Neutrophil (primary cell): ENCODE results near the gene RAB25.
A peak's percentile ranks its signal among the peaks of the same experiment; 100 is the strongest.

Experiments used
- H3K27ac ChIP-seq: fragments of 200-600 bp; sonication (generic); 2 replicates; pipeline ENCODE4 v1.5.1; 2016; ENCODE audit warnings: mild to moderate bottlenecking, moderate library complexity
- H3K27me3 ChIP-seq: fragments of 200-600 bp; sonication (generic); 2 replicates; pipeline ENCODE4 v1.6.0; 2016; ENCODE audit warnings: mild to moderate bottlenecking
- H3K36me3 ChIP-seq: fragments of 200-600 bp; sonication (generic); 2 replicates; pipeline ENCODE4 v1.5.1; 2017
- H3K4me1 ChIP-seq, 2 experiments: fragments of 200-600 bp in 1 of 2; sonication (generic) in 1 of 2; 1 replicate in 1 of 2; 2 replicates in 1 of 2; pipeline versions ENCODE4 v1.5.1 to v1.6.1; 2013 to 2016; ENCODE audit warnings: low read depth in 1 of 2, low read length in 1 of 2, mild to moderate bottlenecking in 1 of 2, moderate library complexity in 1 of 2; ENCODE audit not compliant: control insufficient read depth in 1 of 2, insufficient read depth in 1 of 2
- H3K4me3 ChIP-seq, 2 experiments: fragments of 200-600 bp in 1 of 2; sonication (generic) in 1 of 2; 1 replicate in 1 of 2; 2 replicates in 1 of 2; pipeline ENCODE4 v1.5.1; 2013 to 2016; ENCODE audit warnings: low read depth in 1 of 2, low read length in 1 of 2, mild to moderate bottlenecking in 1 of 2, moderate library complexity in 1 of 2
- H3K9me3 ChIP-seq: fragments of 200-600 bp; sonication (generic); 2 replicates; pipeline ENCODE4 v1.5.1; 2016
- TF ChIP-seq, protein P1 (sequence below): fragments of 200-600 bp; sonication (generic); IDR thresholded peaks from 2 replicates; pipeline ENCODE4 v1.5.1; 2016; ENCODE audit warnings: antibody characterized with exemption

Gene RAB25

GRCh38 chr1:156096640-156097391 lies 35.9 kb downstream of the RAB25 start:
- Histone ChIP-seq H3K9me3 (no peaks in the 10 kb centered on the region), H3K4me3 (no peak overlapping the region), H3K27me3 (peaks cover 68% of the 10 kb centered on the region), H3K27ac (peak overlapping the region; percentile 8), H3K36me3 (no peaks in the 10 kb centered on the region), H3K4me1 (peaks cover 5 to 9% of the 10 kb centered on the region in 2 experiments)
- TF ChIP-seq, protein P1, sequence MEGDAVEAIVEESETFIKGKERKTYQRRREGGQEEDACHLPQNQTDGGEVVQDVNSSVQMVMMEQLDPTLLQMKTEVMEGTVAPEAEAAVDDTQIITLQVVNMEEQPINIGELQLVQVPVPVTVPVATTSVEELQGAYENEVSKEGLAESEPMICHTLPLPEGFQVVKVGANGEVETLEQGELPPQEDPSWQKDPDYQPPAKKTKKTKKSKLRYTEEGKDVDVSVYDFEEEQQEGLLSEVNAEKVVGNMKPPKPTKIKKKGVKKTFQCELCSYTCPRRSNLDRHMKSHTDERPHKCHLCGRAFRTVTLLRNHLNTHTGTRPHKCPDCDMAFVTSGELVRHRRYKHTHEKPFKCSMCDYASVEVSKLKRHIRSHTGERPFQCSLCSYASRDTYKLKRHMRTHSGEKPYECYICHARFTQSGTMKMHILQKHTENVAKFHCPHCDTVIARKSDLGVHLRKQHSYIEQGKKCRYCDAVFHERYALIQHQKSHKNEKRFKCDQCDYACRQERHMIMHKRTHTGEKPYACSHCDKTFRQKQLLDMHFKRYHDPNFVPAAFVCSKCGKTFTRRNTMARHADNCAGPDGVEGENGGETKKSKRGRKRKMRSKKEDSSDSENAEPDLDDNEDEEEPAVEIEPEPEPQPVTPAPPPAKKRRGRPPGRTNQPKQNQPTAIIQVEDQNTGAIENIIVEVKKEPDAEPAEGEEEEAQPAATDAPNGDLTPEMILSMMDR: peak; percentile 81

- Histone ChIP-seq H3K27ac (no peak overlapping the region), H3K4me3 (no peak overlapping the region), H3K4me1 (peaks cover 5 to 9% of the 10 kb centered on the region in 2 experiments), H3K9me3 (no peaks in the 10 kb centered on the region), H3K36me3 (no peaks in the 10 kb centered on the region), H3K27me3 (peaks cover 68% of the 10 kb centered on the region)
- TF ChIP-seq, protein P1: no peak
Measured at GRCh38 chr1:156097499-156098178, 36.7 kb downstream of the RAB25 start.

DNA sequence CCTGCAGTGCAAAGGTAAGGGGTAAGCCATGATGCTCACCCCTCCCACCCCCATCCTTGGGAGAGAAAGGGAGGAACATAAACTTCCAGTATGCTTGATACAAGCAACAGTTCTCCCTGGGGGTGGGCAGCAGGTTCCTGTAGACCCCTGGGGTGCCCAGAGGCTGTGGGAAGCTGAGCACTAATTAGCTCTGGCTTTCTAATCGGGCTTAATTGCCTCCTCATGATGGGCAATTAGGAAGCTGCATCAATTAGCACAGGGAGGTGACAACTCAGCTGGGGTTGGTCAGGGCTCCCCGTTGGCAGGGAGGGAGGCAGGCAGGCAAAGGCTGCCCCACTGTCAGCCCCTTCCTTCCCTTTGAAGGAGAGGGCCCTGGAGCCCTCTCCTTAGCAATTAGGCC lies 37.8 kb downstream of the RAB25 start:
- no peak overlapping the region for H3K4me3 ChIP-seq
- H3K4me1 ChIP-seq: peaks cover 5 to 12% of the 10 kb centered on the region in 2 experiments
- TF ChIP-seq, protein P1: no peak
- no peaks in the 10 kb centered on the region for H3K36me3 ChIP-seq
- H3K27me3 ChIP-seq: peaks cover 68% of the 10 kb centered on the region
- H3K9me3 ChIP-seq: no peaks in the 10 kb centered on the region
- H3K27ac ChIP-seq: no peak overlapping the region

DNA sequence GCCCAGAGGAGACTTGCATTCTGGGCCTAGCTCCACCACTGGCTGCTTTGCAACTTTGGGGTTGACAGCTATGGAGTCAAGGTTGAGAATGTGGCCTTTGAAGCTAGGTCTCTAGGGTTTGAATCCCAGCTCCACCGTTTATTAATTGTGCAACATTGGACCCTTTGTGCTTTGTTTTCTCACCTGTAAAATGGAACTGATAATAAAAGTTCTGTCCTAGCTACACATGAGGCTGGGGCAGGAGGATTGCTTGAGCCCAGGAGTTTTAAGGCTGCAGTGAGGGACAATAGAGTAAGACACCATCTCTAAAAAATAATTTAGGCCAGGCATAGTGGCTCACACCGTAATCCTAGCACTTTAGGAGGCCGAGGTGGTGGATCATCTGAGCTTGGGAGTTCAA lies 38.3 kb downstream of the RAB25 start:
- Histone ChIP-seq H3K27me3 (peaks cover 68% of the 10 kb centered on the region), H3K4me3 (no peak overlapping the region), H3K27ac (no peak overlapping the region), H3K4me1 (peaks cover 5 to 12% of the 10 kb centered on the region in 2 experiments), H3K36me3 (no peaks in the 10 kb centered on the region), H3K9me3 (no peaks in the 10 kb centered on the region)
- TF ChIP-seq, protein P1: no peak

DNA sequence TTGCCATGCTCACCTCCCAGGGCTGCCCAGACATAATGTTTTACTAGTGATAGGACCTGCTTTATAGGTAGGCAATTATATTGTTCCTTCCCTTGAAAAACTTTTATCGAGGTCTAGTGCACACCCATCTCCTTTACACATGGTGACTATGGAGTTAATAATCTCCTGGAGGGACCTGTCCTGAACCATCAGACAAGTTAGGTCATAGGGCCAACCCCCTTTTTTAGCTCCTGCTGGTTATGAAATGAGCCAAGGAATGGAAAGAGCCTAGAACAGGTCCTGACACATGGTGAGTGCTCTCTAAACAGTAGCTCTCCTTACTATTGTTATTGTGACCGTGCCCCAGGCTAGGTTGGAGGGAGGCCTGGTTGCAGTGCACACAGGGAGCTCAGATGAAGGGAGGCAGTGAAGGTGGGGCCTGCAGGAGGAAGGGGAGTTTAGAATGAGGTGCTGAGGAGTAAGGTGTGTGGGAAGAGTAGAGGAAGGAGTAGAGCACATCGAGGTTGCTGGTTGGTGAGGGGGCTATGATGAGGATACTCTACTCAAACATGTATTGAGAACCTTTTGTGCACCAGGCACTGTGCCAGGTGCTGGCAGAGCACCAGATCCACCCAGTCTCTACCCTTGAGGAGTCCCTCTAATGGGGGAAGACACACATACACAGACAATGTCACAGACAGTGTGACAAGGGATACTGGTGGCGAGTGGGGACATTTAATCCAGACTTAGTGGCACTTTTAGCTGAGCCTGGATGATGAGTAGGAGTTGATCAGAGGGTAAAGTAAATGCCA lies 39.4 kb downstream of the RAB25 start:
- H3K27ac ChIP-seq: no peak overlapping the region
- H3K9me3 ChIP-seq: no peaks in the 10 kb centered on the region
- H3K4me1 ChIP-seq: peaks cover 7 to 13% of the 10 kb centered on the region in 2 experiments
- H3K36me3 ChIP-seq: no peaks in the 10 kb centered on the region
- H3K27me3 ChIP-seq: peaks cover 68% of the 10 kb centered on the region
- no peak overlapping the region for H3K4me3 ChIP-seq
- TF ChIP-seq, protein P1: no peak
